Neuronal stem cell (in vitro differentiated cells): ENCODE measurements around the gene STIP1.
"Not testable (repeated sequence)": the region's sequence is repeated elsewhere in the genome, so short reads cannot be mapped to it uniquely, and the experiment has no call there.

Source experiments
- DNase-seq: peaks from one replicate; pipeline ENCODE4 v3.0.0-alpha.2; 2013; ENCODE audit warnings: low spot score
- H2AFZ ChIP-seq: one replicate; pipeline ENCODE4 v1.6.1; 2013; ENCODE audit warnings: mild to moderate bottlenecking, low read length, inconsistent platforms
- H2AK5ac ChIP-seq: 2 replicates; pipeline ENCODE4 v1.6.1; 2013; ENCODE audit warnings: low read depth, mild to moderate bottlenecking, inconsistent platforms, low read length, moderate library complexity, mixed read lengths
- H2BK120ac ChIP-seq: 2 replicates; pipeline ENCODE4 v1.6.1; 2013; ENCODE audit warnings: low read depth, mild to moderate bottlenecking, inconsistent platforms, low read length, moderate library complexity, mixed read lengths
- H2BK12ac ChIP-seq: one replicate; pipeline ENCODE4 v1.6.1; 2013; ENCODE audit warnings: low read length, inconsistent platforms
- H2BK15ac ChIP-seq: 2 replicates; pipeline ENCODE4 v1.6.1; 2013; ENCODE audit warnings: mild to moderate bottlenecking, low read length, inconsistent platforms, mixed read lengths
- H2BK5ac ChIP-seq: one replicate; pipeline ENCODE4 v1.6.1; 2013; ENCODE audit warnings: inconsistent platforms, mild to moderate bottlenecking, low read length, moderate library complexity
- H3K14ac ChIP-seq: one replicate; pipeline ENCODE4 v1.6.1; 2013; ENCODE audit warnings: low read length, inconsistent platforms
- H3K18ac ChIP-seq: 2 replicates; pipeline ENCODE4 v1.6.1; 2013; ENCODE audit warnings: low read length, inconsistent platforms
- H3K23ac ChIP-seq: 2 replicates; pipeline ENCODE4 v1.6.1; 2013; ENCODE audit warnings: low read depth, mild to moderate bottlenecking, mixed read lengths, low read length, inconsistent platforms; ENCODE audit not compliant: poor library complexity
- H3K27ac ChIP-seq: replicated peaks from 3 replicates; pipeline ENCODE4 v1.5.1; 2013; ENCODE audit warnings: low read length, inconsistent platforms
- H3K27me3 ChIP-seq, 3 experiments: 2 replicates each; pipeline ENCODE4 v1.6.1; 2013; ENCODE audit warnings: low read length in 3 of 3, mild to moderate bottlenecking in 2 of 3, inconsistent platforms in 1 of 3, low read depth in 1 of 3, mixed read lengths in 1 of 3, moderate library complexity in 1 of 3; ENCODE audit not compliant: control insufficient read depth in 3 of 3, insufficient read depth in 3 of 3
- H3K36me3 ChIP-seq, 2 donors: replicated peaks in 1 of 2; 2 replicates each; pipeline ENCODE4 v1.6.1; 2013; ENCODE audit warnings: low read length in 2 of 2; ENCODE audit not compliant: control insufficient read depth in 2 of 2, insufficient read depth in 2 of 2
- H3K4ac ChIP-seq: 2 replicates; pipeline ENCODE4 v1.6.1; 2013; ENCODE audit warnings: inconsistent platforms, mild to moderate bottlenecking, low read length, moderate library complexity
- H3K4me1 ChIP-seq, 2 donors: 1 replicate in 1 of 2; 2 replicates in 1 of 2; pipeline ENCODE4 v1.6.1; 2013; ENCODE audit warnings: low read length in 2 of 2, low read depth in 1 of 2; ENCODE audit not compliant: control insufficient read depth in 2 of 2, insufficient read depth in 1 of 2
- H3K4me2 ChIP-seq: one replicate; pipeline ENCODE4 v1.6.1; 2013; ENCODE audit warnings: mild to moderate bottlenecking, low read length, inconsistent platforms; ENCODE audit not compliant: insufficient read depth, poor library complexity, severe bottlenecking
- H3K4me3 ChIP-seq, 2 donors: 2 replicates each; pipeline ENCODE4 v1.5.1; 2013; ENCODE audit warnings: low read length in 2 of 2, mild to moderate bottlenecking in 2 of 2, inconsistent platforms in 1 of 2, moderate library complexity in 1 of 2
- H3K79me1 ChIP-seq: one replicate; pipeline ENCODE4 v1.6.1; 2013; ENCODE audit warnings: low read depth, mild to moderate bottlenecking, inconsistent platforms, low read length, moderate library complexity
- H3K9ac ChIP-seq: one replicate; pipeline ENCODE4 v1.6.1; 2013; ENCODE audit warnings: mild to moderate bottlenecking, low read depth, low read length, inconsistent platforms; ENCODE audit not compliant: poor library complexity
- H3K9me3 ChIP-seq, 2 donors: replicated peaks in 1 of 2; 2 replicates each; pipeline versions ENCODE3 to v1.6.1; 2013; ENCODE audit warnings: low read length in 2 of 2, mild to moderate bottlenecking in 2 of 2, inconsistent platforms in 1 of 2, low read depth in 1 of 2, mixed read lengths in 1 of 2, moderate library complexity in 1 of 2; ENCODE audit not compliant: control insufficient read depth in 2 of 2, insufficient read depth in 1 of 2
- H4K8ac ChIP-seq: one replicate; pipeline ENCODE4 v1.6.1; 2013; ENCODE audit warnings: low read depth, mild to moderate bottlenecking, inconsistent platforms, low read length, moderate library complexity
- H4K91ac ChIP-seq: one replicate; pipeline ENCODE4 v1.6.1; 2013; ENCODE audit warnings: low read length, low read depth, mild to moderate bottlenecking, inconsistent platforms; ENCODE audit not compliant: poor library complexity
- WGBS, 2 donors: extraction: QIAGEN DNeasy Blood & Tissue Kit; methylation state at CpG; one replicate each; pipeline ENCODE4 v1.1.7; 2013; ENCODE audit warnings: missing lambda C conversion rate in 2 of 2, mixed read lengths in 1 of 2; ENCODE audit not compliant: insufficient read length in 2 of 2, insufficient replicate concordance in 1 of 2; ENCODE audit errors: extremely low coverage in 2 of 2; 5-methylcytosine and 5-hydroxymethylcytosine counted together

STIP1 gene

GRCh38 chr11:64245401-64245796 is 59.4 kb downstream of the STIP1 start:
- H3K4ac ChIP-seq, result no peak overlapping the region
- H3K14ac ChIP-seq, result peak overlapping the region; percentile 79
- H3K4me1 ChIP-seq, result peaks cover 21 to 37% of the 10 kb centered on the region in 2 donors

GRCh38 chr11:64245797-64246620 is 60.0 kb downstream of the STIP1 start:
- Histone ChIP-seq H2BK12ac (peak overlapping the region; percentile 97), H3K9ac (peak overlapping the region; percentile 95), H2BK15ac (peak overlapping the region; percentile 47), H3K4ac (peak overlapping the region; percentile 97), H2BK5ac (peak overlapping the region; percentile 76), H3K18ac (peak overlapping the region; percentile 92), H4K8ac (peak overlapping the region; percentile 86), H3K27me3 (no peaks in the 10 kb centered on the region), H2BK120ac (peak overlapping the region; percentile 52), H4K91ac (no peak overlapping the region), H3K4me3 (peak overlapping the region; percentile 70 to 94), H3K14ac (peak overlapping the region; percentile 79), H3K79me1 (peaks cover 21% of the 10 kb centered on the region), H3K9me3 (no peaks in the 10 kb centered on the region), H3K23ac (peak overlapping the region; percentile 96), H2AFZ (peak overlapping the region; percentile 63), H2AK5ac (peak overlapping the region; percentile 98), H3K27ac (no peak overlapping the region), H3K4me2 (peak overlapping the region; percentile 84), H3K4me1 (peaks cover 23 to 41% of the 10 kb centered on the region in 2 donors), H3K36me3 (peaks cover 11 to 19% of the 10 kb centered on the region in 2 donors)
- no CpG with 5 or more reads among the region's 46 CpGs for WGBS, 2 donors
- DNase-seq, result no peak

More at GRCh38 chr11:64245401-64245796, 59.4 kb downstream of the STIP1 start:
- peak overlapping the region; percentile 96 for H3K23ac ChIP-seq
- H3K9me3 ChIP-seq, result no peaks in the 10 kb centered on the region
- peak overlapping the region; percentile 76 for H2BK5ac ChIP-seq
- peaks cover 21% of the 10 kb centered on the region for H3K79me1 ChIP-seq
- no peak overlapping the region for H2AFZ ChIP-seq
- H2BK12ac ChIP-seq, result peak overlapping the region; percentile 97
- DNase-seq, result no peak
- H2AK5ac ChIP-seq, result peak overlapping the region; percentile 98
- peak overlapping the region; percentile 95 for H3K9ac ChIP-seq
- peak overlapping the region; percentile 70 to 94 for H3K4me3 ChIP-seq
- no peak overlapping the region for H3K27ac ChIP-seq
- peak overlapping the region; percentile 92 for H3K18ac ChIP-seq
- H3K27me3 ChIP-seq, result no peaks in the 10 kb centered on the region
- peak overlapping the region; percentile 52 for H2BK120ac ChIP-seq
- no CpG with 5 or more reads among the region's 6 CpGs for WGBS, 2 donors
- H3K4me2 ChIP-seq, result peak overlapping the region; percentile 84
- H2BK15ac ChIP-seq, result no peak overlapping the region
- H4K8ac ChIP-seq, result peak overlapping the region; percentile 86
- H3K36me3 ChIP-seq, result peaks cover 11 to 19% of the 10 kb centered on the region in 2 donors
- H4K91ac ChIP-seq, result no peak overlapping the region

GRCh38 chr11:64246621-64246870 is 60.6 kb downstream of the STIP1 start:
- not testable (repeated sequence) for H3K9ac ChIP-seq, H2BK120ac ChIP-seq, H2BK5ac ChIP-seq, H3K4ac ChIP-seq, H2BK12ac ChIP-seq, H3K23ac ChIP-seq, H3K27ac ChIP-seq, H3K18ac ChIP-seq, H4K8ac ChIP-seq, DNase-seq, H2AK5ac ChIP-seq, H4K91ac ChIP-seq, H3K27me3 ChIP-seq, H2BK15ac ChIP-seq, H3K9me3 ChIP-seq, H3K14ac ChIP-seq
- peak overlapping the region; percentile 84 for H3K4me2 ChIP-seq
- H3K79me1 ChIP-seq, result peaks cover 21% of the 10 kb centered on the region
- H3K4me3 ChIP-seq, result peak overlapping the region; percentile 70 to 94
- peaks cover 23 to 43% of the 10 kb centered on the region in 2 donors for H3K4me1 ChIP-seq
- no CpG with 5 or more reads among the region's 43 CpGs for whole genome bisulfite sequencing, 2 donors
- H2AFZ ChIP-seq, result peak overlapping the region; percentile 63
- H3K36me3 ChIP-seq, result peaks cover 11 to 19% of the 10 kb centered on the region in 2 donors
